ENCODE data around the gene OCA2. TPM values are rescaled to one million over a fixed set of nuclear protein-coding genes. Genes with fewer than 3 reads are reported as not detected.

Gene OCA2
- total RNA-seq, 6 experiments from 2014 or later, result 0.07 to 0.13 (median 0.12) TPM; not detected in 3

DNA sequence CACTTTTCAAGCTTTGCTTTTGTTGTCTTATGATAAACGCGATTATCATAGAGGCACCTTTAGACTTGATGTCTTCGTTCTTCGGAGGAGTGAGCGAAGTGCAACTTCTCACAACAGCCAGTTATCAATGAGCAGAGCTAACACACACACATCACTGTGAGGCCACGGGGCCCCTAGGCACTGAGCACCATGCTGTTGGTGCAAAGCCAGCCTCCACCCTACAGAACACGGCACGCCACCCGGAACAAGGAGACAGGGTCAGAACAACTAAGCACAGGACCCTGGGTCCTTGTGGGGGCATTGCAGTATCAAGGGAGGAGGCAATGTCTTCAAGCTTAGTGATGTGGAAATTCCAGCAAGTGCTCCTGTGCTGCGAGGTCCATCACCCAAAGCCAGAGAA lies 244.5 kb downstream of the OCA2 start:
- no peak overlapping the region for H3K4me3 ChIP-seq
- H3K36me3 ChIP-seq, result no peaks in the 10 kb centered on the region
- H3K27me3 ChIP-seq, result no peaks in the 10 kb centered on the region
- intact Hi-C loops (cut with DNase I), result no loop called here
- H3K9me3 ChIP-seq, result no peaks in the 10 kb centered on the region
- WGBS (ENCODE audit: insufficient coverage, low coverage, low lambda C conversion rate, missing lambda C conversion rate), result 90% methylated on average over 8 of the region's 10 CpGs
- DNase-seq (no peak), ATAC-seq (no peak)
- no peak overlapping the region for H3K27ac ChIP-seq
- TF ChIP-seq, protein P1, sequence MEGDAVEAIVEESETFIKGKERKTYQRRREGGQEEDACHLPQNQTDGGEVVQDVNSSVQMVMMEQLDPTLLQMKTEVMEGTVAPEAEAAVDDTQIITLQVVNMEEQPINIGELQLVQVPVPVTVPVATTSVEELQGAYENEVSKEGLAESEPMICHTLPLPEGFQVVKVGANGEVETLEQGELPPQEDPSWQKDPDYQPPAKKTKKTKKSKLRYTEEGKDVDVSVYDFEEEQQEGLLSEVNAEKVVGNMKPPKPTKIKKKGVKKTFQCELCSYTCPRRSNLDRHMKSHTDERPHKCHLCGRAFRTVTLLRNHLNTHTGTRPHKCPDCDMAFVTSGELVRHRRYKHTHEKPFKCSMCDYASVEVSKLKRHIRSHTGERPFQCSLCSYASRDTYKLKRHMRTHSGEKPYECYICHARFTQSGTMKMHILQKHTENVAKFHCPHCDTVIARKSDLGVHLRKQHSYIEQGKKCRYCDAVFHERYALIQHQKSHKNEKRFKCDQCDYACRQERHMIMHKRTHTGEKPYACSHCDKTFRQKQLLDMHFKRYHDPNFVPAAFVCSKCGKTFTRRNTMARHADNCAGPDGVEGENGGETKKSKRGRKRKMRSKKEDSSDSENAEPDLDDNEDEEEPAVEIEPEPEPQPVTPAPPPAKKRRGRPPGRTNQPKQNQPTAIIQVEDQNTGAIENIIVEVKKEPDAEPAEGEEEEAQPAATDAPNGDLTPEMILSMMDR (IDR thresholded peaks at IDR 0.05), result no peak
- no peak for TF ChIP-seq POLR2A (IDR thresholded peaks at IDR 0.05)
- no peaks in the 10 kb centered on the region for H3K4me1 ChIP-seq

DNA sequence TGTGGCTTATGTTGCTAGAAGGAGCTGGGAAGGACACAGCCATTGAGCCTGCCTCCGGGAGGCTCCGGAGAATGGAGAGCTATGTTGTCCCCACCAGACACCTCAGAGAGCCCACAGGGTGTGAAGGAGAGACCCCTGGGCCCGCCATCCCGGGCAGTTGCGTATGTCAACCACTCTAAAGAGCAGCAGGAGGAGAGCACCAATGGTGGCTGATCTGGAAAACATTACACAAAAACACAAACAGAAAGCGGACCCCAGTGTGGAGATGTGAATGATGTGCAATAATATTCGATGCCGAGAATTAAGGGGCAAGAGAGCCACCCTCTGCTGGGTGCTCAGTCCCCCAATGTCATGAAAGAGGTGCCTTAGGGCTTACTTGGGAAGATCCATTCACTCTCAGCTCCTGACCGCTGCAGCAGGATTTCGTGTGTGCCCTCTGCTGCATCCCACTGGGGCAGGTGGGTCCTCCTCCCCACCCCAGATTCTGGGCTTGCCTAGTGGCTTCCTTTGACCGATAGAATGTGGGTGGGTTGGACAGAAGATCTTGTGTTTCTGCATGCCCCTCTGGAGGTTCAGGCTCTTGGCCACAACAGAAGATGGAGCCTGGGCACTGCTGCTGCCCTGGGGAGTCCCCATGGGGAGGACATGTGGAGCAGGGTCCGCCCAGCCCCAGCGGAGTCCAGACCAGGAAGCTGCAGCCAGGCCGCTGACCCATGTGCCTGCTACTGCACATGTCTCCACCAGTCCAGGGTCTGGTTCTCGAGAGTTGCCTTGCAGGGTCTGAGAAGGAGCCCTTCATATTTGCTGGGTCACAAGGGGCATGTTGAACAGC lies 245.3 kb downstream of the OCA2 start:
- no peaks in the 10 kb centered on the region for H3K27me3 ChIP-seq
- ATAC-seq (no peak), DNase-seq (no peak)
- H3K36me3 ChIP-seq, result no peaks in the 10 kb centered on the region
- H3K9me3 ChIP-seq, result no peaks in the 10 kb centered on the region
- no peak overlapping the region for H3K4me3 ChIP-seq
- H3K27ac ChIP-seq, result no peak overlapping the region
- no peak for TF ChIP-seq POLR2A (IDR thresholded peaks at IDR 0.05)
- TF ChIP-seq, protein P1 (IDR thresholded peaks at IDR 0.05), result no peak
- WGBS (ENCODE audit: insufficient coverage, low coverage, low lambda C conversion rate, missing lambda C conversion rate), result 84% methylated on average over 6 of the region's 15 CpGs
- H3K4me1 ChIP-seq, result no peaks in the 10 kb centered on the region
- intact Hi-C loops (cut with DNase I), result no loop called here

DNA sequence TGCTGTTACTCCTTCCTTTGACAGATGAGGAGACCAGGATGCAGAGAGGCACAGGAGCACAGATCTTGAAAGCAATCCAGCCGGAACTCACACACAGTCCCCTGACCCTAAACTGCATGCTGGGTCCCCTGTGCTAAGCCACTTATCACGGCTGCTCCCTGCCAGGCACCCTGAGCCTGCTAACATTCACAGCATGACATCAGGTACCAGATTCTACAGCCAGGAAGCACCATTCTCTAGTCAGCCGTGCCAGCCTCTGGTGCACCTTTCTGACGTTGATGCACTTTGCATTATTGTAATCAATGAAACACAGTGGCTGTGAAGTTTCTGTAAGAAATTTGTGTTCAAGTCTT lies 247.3 kb downstream of the OCA2 start:
- 40% methylated on average over 1 of the region's 4 CpGs for WGBS (ENCODE audit: insufficient coverage, low coverage, low lambda C conversion rate, missing lambda C conversion rate)
- no peaks in the 10 kb centered on the region for H3K36me3 ChIP-seq
- H3K4me3 ChIP-seq, result no peak overlapping the region
- TF ChIP-seq, protein P1 (IDR thresholded peaks at IDR 0.05), result no peak
- TF ChIP-seq POLR2A (IDR thresholded peaks at IDR 0.05), result no peak
- H3K9me3 ChIP-seq, result no peaks in the 10 kb centered on the region
- intact Hi-C loops (cut with DNase I), result no loop called here
- H3K27me3 ChIP-seq, result no peaks in the 10 kb centered on the region
- DNase-seq, result no peak
- no peaks in the 10 kb centered on the region for H3K4me1 ChIP-seq
- no peak for ATAC-seq
- no peak overlapping the region for H3K27ac ChIP-seq

DNA sequence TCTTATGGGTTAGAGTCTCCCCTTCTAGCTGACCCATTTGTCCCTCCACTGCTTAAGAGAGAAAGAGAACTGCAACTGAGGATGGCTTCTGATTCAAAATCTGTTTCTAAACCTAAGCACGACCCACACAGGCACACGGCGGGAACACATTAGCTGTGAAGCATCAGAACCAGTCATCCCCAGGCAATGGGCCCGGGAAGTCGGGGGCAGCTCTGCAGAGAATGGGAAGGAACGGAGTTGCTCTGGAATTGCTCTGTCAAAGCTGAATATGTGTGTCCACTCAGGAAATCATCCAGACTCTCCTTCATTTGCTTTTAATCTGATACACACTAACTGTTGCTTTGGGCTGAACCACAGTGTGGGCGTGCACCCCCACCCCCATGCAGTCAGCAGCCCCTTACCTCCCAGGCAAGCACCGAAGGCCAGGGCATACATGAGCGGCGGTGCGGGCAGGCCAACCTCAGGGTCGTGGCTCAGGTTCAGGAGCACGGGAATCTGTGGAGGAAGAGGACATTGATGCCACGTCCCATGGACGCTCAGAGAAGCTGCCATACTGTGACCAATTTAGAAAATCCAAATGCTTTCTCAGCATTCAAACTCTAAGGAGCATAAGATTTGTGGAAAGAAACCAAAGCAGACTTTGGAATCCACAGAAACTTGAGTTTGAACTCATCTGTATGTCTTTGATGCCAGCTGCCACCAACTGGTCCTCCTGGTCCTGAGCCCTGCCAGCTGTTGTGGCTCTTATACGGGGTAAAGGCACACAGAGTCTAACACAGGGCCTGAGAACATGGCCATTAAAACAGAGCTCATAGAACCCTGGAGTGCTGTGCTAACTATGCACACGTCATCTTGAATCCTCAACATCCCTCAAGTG lies 247.9 kb downstream of the OCA2 start:
- Histone ChIP-seq H3K4me3 (no peak overlapping the region), H3K27me3 (no peaks in the 10 kb centered on the region), H3K27ac (no peak overlapping the region), H3K4me1 (no peaks in the 10 kb centered on the region), H3K36me3 (no peaks in the 10 kb centered on the region), H3K9me3 (no peaks in the 10 kb centered on the region)
- intact Hi-C loops (cut with DNase I), result no loop called here
- TF ChIP-seq POLR2A (IDR thresholded peaks at IDR 0.05), result no peak
- TF ChIP-seq, protein P1 (IDR thresholded peaks at IDR 0.05), result no peak
- 85% methylated on average over 4 of the region's 17 CpGs for WGBS (ENCODE audit: insufficient coverage, low coverage, low lambda C conversion rate, missing lambda C conversion rate)
- DNase-seq (no peak), ATAC-seq (no peak)
